Astrocyte (in vitro differentiated cells and primary cell): Measurements from ENCODE around the gene FBP2. TPM values are rescaled to one million over a fixed set of nuclear protein-coding genes. Genes with fewer than 3 reads are reported as not detected.

Experiments
- DNase-seq: peaks from one replicate; pipeline ENCODE4 v3.0.0-alpha.2; 2010; ENCODE audit warnings: low read depth
- FAIRE-seq: peaks from 2 replicates; lab custom pipeline; 2011; peaks lifted over from hg19 to GRCh38; lab: Jason Lieb, UNC
- H2AFZ ChIP-seq: 2 replicates; pipeline ENCODE4 v1.6.0; 2012; ENCODE audit warnings: low read depth, low read length, inconsistent platforms
- H3K27ac ChIP-seq: 2 replicates; pipeline ENCODE4 v1.5.1; 2011; ENCODE audit warnings: low read depth, low read length, inconsistent platforms
- H3K27me3 ChIP-seq: 2 replicates; pipeline ENCODE4 v1.6.0; 2011; ENCODE audit warnings: low read length, inconsistent platforms; ENCODE audit not compliant: insufficient read depth
- H3K36me3 ChIP-seq: 2 replicates; pipeline ENCODE4 v1.5.1; 2011; ENCODE audit warnings: low read length, inconsistent platforms; ENCODE audit not compliant: insufficient read depth
- H3K4me1 ChIP-seq: 2 replicates; pipeline ENCODE4 v1.5.1; 2011; ENCODE audit warnings: low read length, inconsistent platforms; ENCODE audit not compliant: insufficient read depth
- H3K4me2 ChIP-seq: 2 replicates; pipeline ENCODE4 v1.6.0; 2012; ENCODE audit warnings: low read length, inconsistent platforms
- H3K4me3 ChIP-seq: 2 replicates; pipeline ENCODE4 v1.5.1; 2011; ENCODE audit warnings: low read depth, mild to moderate bottlenecking, low read length, inconsistent platforms; ENCODE audit not compliant: insufficient read depth
- H3K79me2 ChIP-seq: 2 replicates; pipeline ENCODE4 v1.6.0; 2012; ENCODE audit warnings: mild to moderate bottlenecking, low read length, inconsistent platforms; ENCODE audit not compliant: insufficient read depth
- H3K9ac ChIP-seq: 2 replicates; pipeline ENCODE4 v1.6.0; 2012; ENCODE audit warnings: mild to moderate bottlenecking, low read length, inconsistent platforms
- H3K9me3 ChIP-seq: 2 replicates; pipeline ENCODE4 v1.5.1; 2012; ENCODE audit warnings: low read depth, mild to moderate bottlenecking, low read length, inconsistent platforms; ENCODE audit not compliant: insufficient read depth
- H4K20me1 ChIP-seq: 2 replicates; pipeline ENCODE4 v1.6.0; 2012; ENCODE audit warnings: low read length, inconsistent platforms; ENCODE audit not compliant: insufficient read depth
- H3K27ac Mint-ChIP-seq: one replicate; pipeline ENCODE4 v1.8.0; 2021; ENCODE audit warnings: mild to moderate bottlenecking, mixed read lengths; ENCODE audit not compliant: unreplicated experiment
- H3K27me3 Mint-ChIP-seq: one replicate; pipeline ENCODE4 v1.8.0; 2021; ENCODE audit warnings: low read depth, mixed read lengths; ENCODE audit not compliant: unreplicated experiment
- H3K36me3 Mint-ChIP-seq: one replicate; pipeline ENCODE4 v1.8.0; 2021; ENCODE audit warnings: low read depth, mixed read lengths; ENCODE audit not compliant: unreplicated experiment
- H3K4me1 Mint-ChIP-seq: one replicate; pipeline ENCODE4 v1.8.0; 2021; ENCODE audit warnings: low read depth, mixed read lengths; ENCODE audit not compliant: unreplicated experiment
- H3K4me3 Mint-ChIP-seq: one replicate; pipeline ENCODE4 v1.8.0; 2021; ENCODE audit warnings: mild to moderate bottlenecking, moderate library complexity, mixed read lengths; ENCODE audit not compliant: unreplicated experiment
- H3K9me3 Mint-ChIP-seq: one replicate; pipeline ENCODE4 v1.8.0; 2021; ENCODE audit warnings: mild to moderate bottlenecking, mixed read lengths; ENCODE audit not compliant: unreplicated experiment
- CTCF ChIP-seq: IDR thresholded peaks from 2 replicates; pipeline ENCODE4 v1.5.1; 2011; ENCODE audit warnings: low read depth, mild to moderate bottlenecking, inconsistent platforms, low read length, moderate library complexity; ENCODE audit not compliant: insufficient read depth
- EZH2 ChIP-seq: IDR thresholded peaks from 2 replicates; pipeline ENCODE4 v1.6.1; 2012; ENCODE audit warnings: mild to moderate bottlenecking, low read length, inconsistent platforms; ENCODE audit not compliant: insufficient read depth
- total RNA-seq: library from RNA; stranded (reverse); gene quantifications from 2 replicates; pipeline ENCODE4 v1.2.1, GENCODE V29; 2021

FBP2 gene
- total RNA-seq, 1 donor from 2014 or later = not detected

- Histone ChIP-seq H3K9ac (no peak overlapping the region), H3K9me3 (no peaks in the 10 kb centered on the region), H3K79me2 (no peaks in the 10 kb centered on the region), H3K4me1 (no peaks in the 10 kb centered on the region), H3K4me2 (peak overlapping the region; percentile 50), H3K36me3 (no peaks in the 10 kb centered on the region), H3K4me3 (no peak overlapping the region), H3K27me3 (no peaks in the 10 kb centered on the region), H3K27ac (no peak overlapping the region), H2AFZ (peak overlapping the region; percentile 10), H4K20me1 (no peaks in the 10 kb centered on the region)
- peak; percentile 41 for DNase-seq
- peaks cover 2% of the 10 kb centered on the region for H3K36me3 Mint-ChIP-seq
- peaks cover 13% of the 10 kb centered on the region for H3K4me1 Mint-ChIP-seq
- H3K9me3 Mint-ChIP-seq = peaks cover 2% of the 10 kb centered on the region
- peak overlapping the region; percentile 23 for H3K27ac Mint-ChIP-seq
- H3K27me3 Mint-ChIP-seq = peaks cover 20% of the 10 kb centered on the region
- no peak overlapping the region for H3K4me3 Mint-ChIP-seq
- no peak for FAIRE-seq
- TF ChIP-seq CTCF (no peak), EZH2 (no peak)
Measured at GRCh38 chr9:94586814-94587213, 6.8 kb downstream of the FBP2 start.

GRCh38 chr9:94586316-94586715, 7.3 kb downstream of the FBP2 start:
- no peak for FAIRE-seq
- TF ChIP-seq EZH2 = no peak
- no peak for TF ChIP-seq CTCF
- H3K79me2 ChIP-seq = no peaks in the 10 kb centered on the region
- no peaks in the 10 kb centered on the region for H4K20me1 ChIP-seq
- Mint-ChIP-seq H3K27me3 (peaks cover 17% of the 10 kb centered on the region), H3K9me3 (peaks cover 2% of the 10 kb centered on the region), H3K27ac (no peak overlapping the region), H3K36me3 (peaks cover 2% of the 10 kb centered on the region), H3K4me1 (peaks cover 13% of the 10 kb centered on the region), H3K4me3 (no peak overlapping the region)
- no peaks in the 10 kb centered on the region for H3K27me3 ChIP-seq
- no peak overlapping the region for H3K9ac ChIP-seq
- peak overlapping the region; percentile 50 for H3K4me2 ChIP-seq
- no peak for DNase-seq
- H3K4me1 ChIP-seq = no peaks in the 10 kb centered on the region
- no peak overlapping the region for H3K27ac ChIP-seq
- no peak overlapping the region for H3K4me3 ChIP-seq
- H2AFZ ChIP-seq = no peak overlapping the region
- H3K36me3 ChIP-seq = no peaks in the 10 kb centered on the region
- no peaks in the 10 kb centered on the region for H3K9me3 ChIP-seq

DNA sequence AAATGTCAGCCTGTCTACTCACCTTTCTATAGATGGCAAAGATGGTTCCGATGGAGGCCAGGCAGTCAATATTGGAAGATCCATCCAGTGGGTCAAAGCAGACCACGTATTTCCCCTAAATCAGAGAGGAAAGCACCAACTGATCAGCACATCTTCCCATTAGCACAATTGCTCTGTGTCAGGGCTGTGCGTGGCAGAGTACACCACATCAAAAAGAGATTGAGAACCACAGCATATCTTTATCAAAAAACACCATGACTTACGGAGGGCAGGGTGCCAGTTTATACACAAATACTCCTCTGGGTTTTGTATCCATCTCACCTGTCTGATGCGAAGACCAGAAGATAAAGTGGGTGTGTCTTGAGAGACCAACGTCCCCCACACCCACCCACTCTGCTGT, 9.1 kb downstream of the FBP2 start:
- Histone ChIP-seq H3K9ac (no peak overlapping the region), H3K27me3 (no peaks in the 10 kb centered on the region), H3K9me3 (no peaks in the 10 kb centered on the region), H3K4me1 (no peaks in the 10 kb centered on the region), H4K20me1 (no peaks in the 10 kb centered on the region), H3K79me2 (no peaks in the 10 kb centered on the region), H3K4me2 (no peak overlapping the region), H2AFZ (no peak overlapping the region), H3K4me3 (no peak overlapping the region), H3K36me3 (no peaks in the 10 kb centered on the region), H3K27ac (no peak overlapping the region)
- peaks cover 13% of the 10 kb centered on the region for H3K4me1 Mint-ChIP-seq
- no peak overlapping the region for H3K27ac Mint-ChIP-seq
- no peak overlapping the region for H3K4me3 Mint-ChIP-seq
- no peak for FAIRE-seq
- H3K36me3 Mint-ChIP-seq = no peaks in the 10 kb centered on the region
- H3K9me3 Mint-ChIP-seq = no peaks in the 10 kb centered on the region
- peaks cover 12% of the 10 kb centered on the region for H3K27me3 Mint-ChIP-seq
- TF ChIP-seq EZH2 (no peak), CTCF (no peak)
- no peak for DNase-seq
